Subcutaneous adipose tissue (tissue), 4 donors: ENCODE results near the gene STAT6. TPM values are rescaled to one million over a fixed set of nuclear protein-coding genes. Genes with fewer than 3 reads are reported as not detected.

Experiments
- total RNA-seq, 4 donors: library from RNA; depleted of rRNA; stranded (reverse); fragments of >200 nt; gene quantifications; one replicate each; pipeline ENCODE4 v1.1.0, GENCODE V29; 2016
- TF ChIP-seq, protein P1 (sequence below): fragments of 450-650 bp; IDR thresholded peaks from one replicate; pipeline ENCODE4 v1.5.1; 2016; ENCODE audit warnings: low read depth, mild to moderate bottlenecking, control low read depth, antibody characterized with exemption, moderate library complexity

The STAT6 gene
- total RNA-seq, 4 donors from 2014 or later, result 87.2 to 154 (median 131) TPM

DNA sequence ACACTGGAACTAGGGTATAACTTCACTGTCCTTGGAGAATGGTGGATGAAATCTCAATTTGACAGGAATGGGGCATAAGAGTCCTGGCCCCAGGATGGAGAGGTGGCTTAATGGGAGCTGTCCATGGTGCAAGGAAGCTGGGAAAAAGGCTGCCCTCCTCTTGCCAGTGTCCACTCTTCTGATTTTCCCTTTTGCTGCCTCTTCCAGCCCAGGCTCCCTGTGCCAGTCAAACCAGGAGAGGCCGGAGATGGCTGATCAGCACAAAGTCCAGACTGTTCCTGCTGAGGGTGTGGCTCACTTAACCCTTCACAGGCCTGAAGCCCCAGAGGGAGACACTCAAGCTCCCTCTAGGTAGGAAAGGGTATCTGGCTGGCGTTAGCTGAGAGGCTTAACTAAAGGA is 61.3 kb downstream of the STAT6 start, which contains the start of gene MYO1A:
TSS of gene MYO1A (minus strand) at position 240 of the 400 bp plus-strand sequence. CDS start 1,806 bp downstream, outside the sequence.
- TF ChIP-seq, protein P1, sequence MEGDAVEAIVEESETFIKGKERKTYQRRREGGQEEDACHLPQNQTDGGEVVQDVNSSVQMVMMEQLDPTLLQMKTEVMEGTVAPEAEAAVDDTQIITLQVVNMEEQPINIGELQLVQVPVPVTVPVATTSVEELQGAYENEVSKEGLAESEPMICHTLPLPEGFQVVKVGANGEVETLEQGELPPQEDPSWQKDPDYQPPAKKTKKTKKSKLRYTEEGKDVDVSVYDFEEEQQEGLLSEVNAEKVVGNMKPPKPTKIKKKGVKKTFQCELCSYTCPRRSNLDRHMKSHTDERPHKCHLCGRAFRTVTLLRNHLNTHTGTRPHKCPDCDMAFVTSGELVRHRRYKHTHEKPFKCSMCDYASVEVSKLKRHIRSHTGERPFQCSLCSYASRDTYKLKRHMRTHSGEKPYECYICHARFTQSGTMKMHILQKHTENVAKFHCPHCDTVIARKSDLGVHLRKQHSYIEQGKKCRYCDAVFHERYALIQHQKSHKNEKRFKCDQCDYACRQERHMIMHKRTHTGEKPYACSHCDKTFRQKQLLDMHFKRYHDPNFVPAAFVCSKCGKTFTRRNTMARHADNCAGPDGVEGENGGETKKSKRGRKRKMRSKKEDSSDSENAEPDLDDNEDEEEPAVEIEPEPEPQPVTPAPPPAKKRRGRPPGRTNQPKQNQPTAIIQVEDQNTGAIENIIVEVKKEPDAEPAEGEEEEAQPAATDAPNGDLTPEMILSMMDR, result no peak

DNA sequence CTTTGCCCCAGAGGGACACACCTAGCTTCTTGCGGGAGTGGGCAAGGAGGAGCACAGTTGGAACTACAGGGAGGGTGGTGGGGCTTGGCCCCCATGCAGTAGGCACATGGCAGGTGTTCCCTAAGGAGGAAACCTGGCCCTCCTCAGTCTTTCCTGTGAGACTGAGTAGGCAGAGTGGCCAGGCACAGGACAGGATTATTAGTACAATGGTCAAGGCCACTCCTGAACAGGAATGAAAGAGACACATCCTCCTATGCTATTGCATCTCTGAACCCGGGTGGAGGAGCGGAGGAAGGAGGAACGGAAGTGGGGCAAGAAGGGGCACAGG is 62.1 kb downstream of the STAT6 start:
- TF ChIP-seq, protein P1, result no peak

DNA sequence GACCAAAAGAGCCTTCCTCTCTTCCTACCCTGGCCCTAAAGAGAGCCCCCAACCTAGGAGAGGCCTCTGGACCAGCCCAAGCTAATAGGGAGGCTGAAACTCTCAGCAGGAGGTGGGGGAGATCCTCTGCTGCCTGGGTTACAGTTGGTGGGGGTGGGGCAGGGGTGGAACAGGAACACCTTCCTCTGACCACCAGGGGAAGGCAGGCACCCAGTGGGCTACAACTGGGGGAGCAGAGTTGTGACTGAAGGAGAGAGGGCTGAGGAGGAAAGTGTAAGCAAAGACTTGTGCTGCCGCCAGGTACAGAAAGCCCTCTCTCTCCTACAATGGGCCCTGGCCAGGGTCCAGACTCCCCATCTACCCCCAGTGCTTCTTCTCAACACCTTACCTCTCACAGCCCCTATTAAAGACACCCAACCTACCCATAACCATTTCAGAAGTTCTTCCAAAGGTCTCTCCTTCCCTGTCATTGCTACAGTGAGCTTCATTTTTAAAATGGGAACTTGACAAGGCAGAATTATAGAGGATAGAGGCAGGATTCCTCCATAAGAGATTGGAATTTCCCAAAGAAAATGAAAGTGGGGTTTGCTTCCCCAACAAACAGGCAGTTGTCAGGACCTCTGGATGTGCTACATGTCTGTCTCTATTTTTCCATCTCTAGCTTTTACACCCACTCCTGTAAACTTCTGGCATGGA is 62.6 kb downstream of the STAT6 start:
- TF ChIP-seq, protein P1, result no peak

DNA sequence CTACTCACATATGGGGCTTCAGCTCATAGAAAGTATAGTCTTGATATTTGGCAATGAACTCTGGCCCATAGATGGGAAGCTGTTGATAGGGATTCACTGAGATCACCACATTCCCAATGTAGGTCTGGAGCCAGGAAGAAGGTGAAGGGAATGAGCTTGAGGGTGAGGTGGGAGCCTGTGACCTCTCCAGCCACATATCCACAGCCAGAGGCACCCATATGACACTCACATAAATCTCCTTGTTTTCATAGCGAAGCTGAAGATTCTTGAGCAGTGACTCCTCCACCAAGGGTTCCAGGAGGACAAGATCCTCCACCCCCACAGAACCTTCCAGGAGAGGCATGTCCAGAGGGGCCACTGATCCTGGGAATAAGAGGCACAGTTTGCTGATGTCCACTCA is 63.2 kb downstream of the STAT6 start:
- TF ChIP-seq, protein P1, result no peak

DNA sequence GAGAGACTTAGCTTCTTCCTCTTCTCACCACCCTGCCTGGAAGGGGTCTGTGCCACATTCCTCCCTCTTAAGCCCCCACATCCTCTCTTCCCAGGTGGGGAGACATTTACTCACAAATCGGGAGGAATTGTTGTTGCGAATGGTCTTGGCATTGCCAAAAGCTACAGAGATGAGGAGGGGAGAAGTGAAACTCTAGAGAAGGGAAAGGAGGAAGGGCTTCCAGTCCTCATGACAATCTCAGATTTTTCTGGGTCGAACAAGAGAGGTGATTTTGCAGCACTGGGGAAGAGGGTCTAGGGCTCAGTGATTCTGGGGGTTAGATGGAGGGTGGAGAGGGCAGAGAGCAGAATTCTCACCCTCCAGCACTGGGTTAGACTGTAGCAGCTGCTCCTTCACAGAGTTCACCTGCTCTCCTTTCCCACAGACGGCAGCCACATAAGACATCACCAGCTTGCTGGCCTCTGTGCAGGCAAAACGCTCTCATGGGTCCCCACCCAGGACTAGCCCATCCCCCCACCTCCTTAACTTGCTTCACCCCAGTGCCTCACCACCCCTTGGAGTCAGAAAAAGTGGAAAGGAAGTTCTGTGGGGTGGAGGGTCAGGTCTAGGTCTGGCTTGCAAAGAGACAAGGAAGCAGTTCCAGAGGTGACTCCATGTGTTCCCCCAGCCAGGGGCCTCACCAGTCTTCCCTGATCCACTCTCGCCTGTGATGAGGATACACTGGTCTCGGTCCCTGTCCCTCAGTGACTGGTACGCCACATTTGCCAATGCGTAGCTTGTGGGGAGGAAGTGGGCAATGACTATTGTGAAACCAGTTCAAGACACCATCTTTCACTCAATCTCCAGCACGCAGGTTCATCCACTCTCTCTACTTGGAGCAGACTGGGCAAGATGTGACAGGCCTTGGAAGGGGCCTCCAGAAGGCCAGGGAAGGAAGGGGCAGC is 63.9 kb downstream of the STAT6 start:
- TF ChIP-seq, protein P1, result no peak

DNA sequence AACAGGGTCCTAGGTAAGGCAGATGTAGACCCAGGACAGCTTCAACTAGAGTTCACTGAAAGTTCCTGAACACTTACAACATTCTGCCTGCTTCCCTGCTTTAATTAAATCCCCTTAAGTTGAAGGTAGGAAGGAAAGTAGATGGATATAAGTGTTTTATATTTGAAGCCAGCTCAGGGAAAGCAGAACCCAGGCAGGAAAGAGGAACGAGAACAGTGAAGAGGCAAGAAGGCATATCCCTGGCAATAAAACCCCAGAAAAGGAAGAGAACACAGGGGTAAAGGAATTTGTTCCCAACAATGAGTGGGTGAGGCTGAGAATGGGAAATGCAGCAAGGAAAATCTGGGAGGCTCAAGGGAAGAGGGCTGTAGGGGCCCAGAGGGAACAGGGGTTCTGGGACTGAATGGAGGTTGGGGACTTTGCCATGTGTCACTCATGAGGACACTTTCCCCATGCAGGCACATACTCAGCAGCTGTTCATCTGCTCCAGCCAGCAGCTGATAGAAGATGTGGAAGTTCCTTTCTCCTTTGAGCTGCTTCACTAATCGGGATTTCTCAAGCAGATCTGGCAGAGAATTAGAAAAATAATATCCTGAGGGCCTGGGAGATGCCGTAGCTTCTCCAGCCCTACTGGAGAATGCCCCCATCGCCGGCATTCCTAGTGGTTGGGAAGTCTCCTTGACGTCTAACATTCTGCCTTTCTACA is 64.9 kb downstream of the STAT6 start:
- TF ChIP-seq, protein P1, result no peak

Other genes with a start within 250 kb of the STAT6 start
- not detected for gene SDR9C7, start 177.0 kb downstream of the STAT6 start, total RNA-seq
- gene RDH16, start 153.8 kb downstream of the STAT6 start, total RNA-seq, result 1 to 10 TPM in 1 of 4 donors, under 1 TPM in 2, not detected in 1; 0.34 to 1.5 (median 0.66) TPM
- 1 to 10 TPM; 4.0 to 4.6 (median 4.4) TPM for gene ZBTB39, start 104.8 kb downstream of the STAT6 start, total RNA-seq
- gene TAC3, start 94.8 kb downstream of the STAT6 start, total RNA-seq, result not detected
- gene MYO1A, start 61.2 kb downstream of the STAT6 start, total RNA-seq, result 1 to 10 TPM in 1 of 4 donors, under 1 TPM in 2, not detected in 1; 0.33 to 1.1 (median 0.51) TPM
- gene NEMP1, start 32.6 kb downstream of the STAT6 start, total RNA-seq, result 10 to 100 TPM in 1 of 4 donors, 1 to 10 TPM in 3; 8.5 to 10.4 (median 9.6) TPM
- 10 to 100 TPM in 3 of 4 donors, 1 to 10 TPM in 1; 4.9 to 19.7 (median 13.7) TPM for gene NAB2, start 22.2 kb downstream of the STAT6 start, total RNA-seq
- 100 to 1,000 TPM; 301 to 814 (median 762) TPM for gene LRP1, start 17.1 kb upstream of the STAT6 start, total RNA-seq
- gene LRP1-AS, start 36.3 kb upstream of the STAT6 start, total RNA-seq, result not detected
- gene NXPH4, start 105.4 kb upstream of the STAT6 start, total RNA-seq, result not detected
- gene SHMT2, start 118.3 kb upstream of the STAT6 start, total RNA-seq, result 10 to 100 TPM; 19.1 to 41.6 (median 32.7) TPM
- 1 to 10 TPM; 2.2 to 7.8 (median 3.7) TPM for gene STAC3, start 139.8 kb upstream of the STAT6 start, total RNA-seq